Smooth muscle cell (in vitro differentiated cells): ENCODE results near the gene MC5R. TPM values are rescaled to one million over a fixed set of nuclear protein-coding genes. Genes with fewer than 3 reads are reported as not detected.
A peak's percentile ranks its signal among the peaks of the same experiment; 100 is the strongest.
"Not testable (repeated sequence)": the region's sequence is repeated elsewhere in the genome, so short reads cannot be mapped to it uniquely, and the experiment has no call there.

Experiments used
- DNase-seq: peaks from one replicate; lab custom pipeline; 2025; ENCODE audit not compliant: unreplicated experiment; lab: John Stamatoyannopoulos, UW
- H2AFZ ChIP-seq: fragments of 200-600 bp; sonication (generic); 2 replicates; pipeline ENCODE4 v1.6.0; 2016; ENCODE audit warnings: antibody characterized with exemption, low read depth, mild to moderate bottlenecking
- H3F3A ChIP-seq: fragments of 200-600 bp; sonication (generic); 2 replicates; pipeline ENCODE4 v1.6.0; 2017; ENCODE audit warnings: antibody characterized with exemption, low read depth
- H3K27ac ChIP-seq: fragments of 200-600 bp; sonication (generic); 2 replicates; pipeline ENCODE4 v1.5.1; 2016; ENCODE audit warnings: low read depth, mild to moderate bottlenecking
- H3K27me3 ChIP-seq: fragments of 200-600 bp; sonication (generic); 2 replicates; pipeline ENCODE4 v1.6.1; 2016; ENCODE audit warnings: low read depth, mild to moderate bottlenecking
- H3K36me3 ChIP-seq: fragments of 200-600 bp; sonication (generic); 2 replicates; pipeline ENCODE4 v1.5.1; 2016; ENCODE audit warnings: low read depth
- H3K4me1 ChIP-seq: fragments of 200-600 bp; sonication (generic); 2 replicates; pipeline ENCODE4 v1.5.1; 2016; ENCODE audit warnings: low read depth
- H3K4me2 ChIP-seq: fragments of 200-600 bp; sonication (generic); 2 replicates; pipeline ENCODE4 v1.6.0; 2016; ENCODE audit warnings: mild to moderate bottlenecking
- H3K4me3 ChIP-seq: fragments of 200-600 bp; sonication (generic); 2 replicates; pipeline ENCODE4 v1.5.1; 2016; ENCODE audit warnings: mild to moderate bottlenecking
- H3K79me2 ChIP-seq: fragments of 200-600 bp; sonication (generic); 2 replicates; pipeline ENCODE4 v1.6.0; 2016; ENCODE audit warnings: low read depth, mild to moderate bottlenecking
- H3K9ac ChIP-seq: fragments of 200-600 bp; sonication (generic); 2 replicates; pipeline ENCODE4 v1.6.0; 2016; ENCODE audit warnings: low read depth
- H3K9me3 ChIP-seq: fragments of 200-600 bp; sonication (generic); replicated peaks from 2 replicates; pipeline ENCODE4 v1.5.1; 2016; ENCODE audit warnings: low read depth
- H4K20me1 ChIP-seq: fragments of 200-600 bp; sonication (generic); 2 replicates; pipeline ENCODE4 v1.6.0; 2016; ENCODE audit warnings: low read depth
- CTCF ChIP-seq: fragments of 200-600 bp; sonication (generic); IDR thresholded peaks from 2 replicates; pipeline ENCODE4 v1.5.1; 2017; ENCODE audit warnings: borderline replicate concordance, mild to moderate bottlenecking, antibody characterized with exemption; ENCODE audit not compliant: insufficient read depth, poor library complexity, severe bottlenecking
- WGBS: methylation state at CpG from one replicate; pipeline ENCODE4 v1.1.7; 2016; ENCODE audit warnings: low lambda C conversion rate; 5-methylcytosine and 5-hydroxymethylcytosine counted together
- polyA plus RNA-seq: library from polyadenylated mRNA; unstranded; fragments of >200 nt; fragmentation: Nextera tagmentation; extraction: Ambion mirVana; gene quantifications from 2 replicates; pipeline ENCODE4 v1.2.1, GENCODE V29; 2016
- total RNA-seq: library from RNA; depleted of rRNA; stranded (reverse); fragments of >200 nt; gene quantifications from 2 replicates; pipeline ENCODE4 v1.2.3, GENCODE V29; 2014

The MC5R gene
- total and polyA plus RNA-seq, 2 experiments from 2014 or later: not detected

- H3F3A ChIP-seq: no peaks in the 10 kb centered on the region
- H3K36me3 ChIP-seq: no peaks in the 10 kb centered on the region
- H3K27me3 ChIP-seq: no peaks in the 10 kb centered on the region
- DNase-seq: no peak
- H3K27ac ChIP-seq: no peak overlapping the region
- no peaks in the 10 kb centered on the region for H4K20me1 ChIP-seq
- H2AFZ ChIP-seq: no peak overlapping the region
- no peaks in the 10 kb centered on the region for H3K79me2 ChIP-seq
- H3K4me1 ChIP-seq: no peaks in the 10 kb centered on the region
- no peak overlapping the region for H3K4me3 ChIP-seq
- H3K9me3 ChIP-seq: no peaks in the 10 kb centered on the region
- no peak overlapping the region for H3K9ac ChIP-seq
- WGBS: 92% methylated on average over 21 of the region's 22 CpGs
- H3K4me2 ChIP-seq: no peak overlapping the region
- TF ChIP-seq CTCF: no peak
These were observed 12.6 kb downstream of the MC5R start for GRCh38 chr18:13836559-13836958.

GRCh38 chr18:13849791-13850190 is 25.8 kb downstream of the MC5R start:
- Histone ChIP-seq H3K36me3 (no peaks in the 10 kb centered on the region), H2AFZ (no peak overlapping the region), H3K79me2 (no peaks in the 10 kb centered on the region), H3K27me3 (no peaks in the 10 kb centered on the region), H3K4me2 (no peak overlapping the region), H3K27ac (no peak overlapping the region), H3F3A (no peaks in the 10 kb centered on the region), H3K9ac (no peak overlapping the region), H3K4me3 (no peak overlapping the region), H3K4me1 (no peaks in the 10 kb centered on the region), H4K20me1 (no peaks in the 10 kb centered on the region), H3K9me3 (no peaks in the 10 kb centered on the region)
- no peak for DNase-seq
- WGBS: 91% methylated on average over 4 of the region's 4 CpGs
- TF ChIP-seq CTCF: no peak

- H3K4me2 ChIP-seq, H3K27ac ChIP-seq, H4K20me1 ChIP-seq, H3K4me1 ChIP-seq, H3K36me3 ChIP-seq, H3K9ac ChIP-seq, H2AFZ ChIP-seq, H3K9me3 ChIP-seq, DNase-seq, H3K79me2 ChIP-seq, H3F3A ChIP-seq, H3K4me3 ChIP-seq: not testable (repeated sequence)
- 62% methylated on average over 7 of the region's 7 CpGs for WGBS
- peaks cover 16% of the 10 kb centered on the region for H3K27me3 ChIP-seq
These were observed 38.9 kb downstream of the MC5R start for GRCh38 chr18:13862898-13863297.

- Histone ChIP-seq H4K20me1 (no peaks in the 10 kb centered on the region), H3K27ac (no peak overlapping the region), H3K36me3 (no peaks in the 10 kb centered on the region), H3K4me1 (no peaks in the 10 kb centered on the region), H3K4me2 (peak overlapping the region; percentile 36), H3F3A (no peaks in the 10 kb centered on the region), H3K9ac (no peak overlapping the region), H3K4me3 (no peak overlapping the region), H3K9me3 (no peaks in the 10 kb centered on the region), H3K27me3 (peaks cover 60% of the 10 kb centered on the region), H3K79me2 (no peaks in the 10 kb centered on the region), H2AFZ (no peak overlapping the region)
- TF ChIP-seq CTCF: no peak
- WGBS: 7% methylated on average over 50 of the region's 51 CpGs
- no peak for DNase-seq
These were observed 44.7 kb downstream of the MC5R start for GRCh38 chr18:13868501-13869271.
